DOHH2 (cell line): ENCODE results near the gene GPR142.

ENCODE experiments used
- H3F3A ChIP-seq: fragments of 200-600 bp; sonication (generic), shearing (Covaris generic); 2 replicates; pipeline ENCODE4 v1.6.0; 2016; ENCODE audit warnings: antibody characterized with exemption, mild to moderate bottlenecking; ENCODE audit not compliant: control insufficient read depth, insufficient read depth
- H3K27ac ChIP-seq: fragments of 200-600 bp; sonication (generic); 2 replicates; pipeline ENCODE4 v1.5.1; 2014; ENCODE audit warnings: low read depth, mild to moderate bottlenecking, low read length, moderate library complexity
- H3K27me3 ChIP-seq: fragments of 200-600 bp; sonication (generic); 2 replicates; pipeline ENCODE4 v1.6.1; 2014; ENCODE audit warnings: mild to moderate bottlenecking, low read length, mixed read lengths; ENCODE audit not compliant: control insufficient read depth
- H3K36me3 ChIP-seq: fragments of 200-600 bp; sonication (generic); 2 replicates; pipeline ENCODE4 v1.6.1; 2014; ENCODE audit warnings: mild to moderate bottlenecking, low read length, moderate library complexity, mixed read lengths; ENCODE audit not compliant: control insufficient read depth
- H3K4me1 ChIP-seq: fragments of 200-600 bp; sonication (generic); 2 replicates; pipeline ENCODE4 v1.6.1; 2014; ENCODE audit warnings: mild to moderate bottlenecking, low read length, mixed read lengths; ENCODE audit not compliant: control insufficient read depth
- H3K4me2 ChIP-seq: fragments of 200-600 bp; sonication (generic); 2 replicates; pipeline ENCODE4 v1.6.0; 2014; ENCODE audit warnings: mild to moderate bottlenecking, low read length, moderate library complexity
- H3K4me3 ChIP-seq: fragments of 200-600 bp; sonication (generic); 2 replicates; pipeline ENCODE4 v1.5.1; 2014; ENCODE audit warnings: mild to moderate bottlenecking, low read length, mixed read lengths
- H3K79me2 ChIP-seq: fragments of 200-600 bp; sonication (generic); 2 replicates; pipeline ENCODE4 v1.6.1; 2014; ENCODE audit warnings: mild to moderate bottlenecking, low read length, mixed read lengths; ENCODE audit not compliant: control insufficient read depth
- H3K9me2 ChIP-seq: fragments of 200-600 bp; sonication (generic); replicated peaks from 2 replicates; pipeline ENCODE4 v1.6.1; 2014; ENCODE audit warnings: mild to moderate bottlenecking, low read length, mixed read lengths; ENCODE audit not compliant: control insufficient read depth
- H3K9me3 ChIP-seq: fragments of 200-600 bp; sonication (generic); 2 replicates; pipeline ENCODE4 v1.6.1; 2014; ENCODE audit warnings: antibody characterized with exemption, low read length, mixed read lengths; ENCODE audit not compliant: control insufficient read depth, insufficient read depth
- H4K20me1 ChIP-seq: fragments of 200-600 bp; sonication (generic); 2 replicates; pipeline ENCODE4 v1.6.0; 2014; ENCODE audit warnings: low read depth, mild to moderate bottlenecking, antibody characterized with exemption, low read length, moderate library complexity; ENCODE audit not compliant: control insufficient read depth, insufficient read depth
- CTCF ChIP-seq: fragments of 200-600 bp; sonication (generic); IDR thresholded peaks from one replicate; pipeline ENCODE4 v1.5.1; 2014; ENCODE audit warnings: antibody characterized with exemption, mild to moderate bottlenecking, low read depth, low read length; ENCODE audit not compliant: poor library complexity, severe bottlenecking
- EZH2phosphoT487 ChIP-seq: fragments of 200-600 bp; sonication (generic); IDR thresholded peaks from 2 replicates; pipeline ENCODE4 v1.6.1; 2017; ENCODE audit warnings: borderline replicate concordance, mild to moderate bottlenecking, antibody characterized with exemption, low read length, moderate library complexity, mixed read lengths

Gene GPR142

GRCh38 chr17:74393346-74393942 lies 26.1 kb downstream of the GPR142 start:
- Histone ChIP-seq H3K4me3 (no peak overlapping the region), H3K27me3 (no peaks in the 10 kb centered on the region), H3K79me2 (no peaks in the 10 kb centered on the region), H3K9me2 (no peaks in the 10 kb centered on the region), H4K20me1 (no peaks in the 10 kb centered on the region), H3K4me2 (no peak overlapping the region), H3K4me1 (no peaks in the 10 kb centered on the region), H3F3A (no peaks in the 10 kb centered on the region), H3K27ac (no peak overlapping the region), H3K9me3 (no peaks in the 10 kb centered on the region), H3K36me3 (no peaks in the 10 kb centered on the region)
- TF ChIP-seq CTCF, result no peak
- TF ChIP-seq EZH2phosphoT487, result no peak

- Histone ChIP-seq H3K27me3 (no peaks in the 10 kb centered on the region), H3K4me1 (no peaks in the 10 kb centered on the region), H3K27ac (no peak overlapping the region), H3F3A (no peaks in the 10 kb centered on the region), H3K79me2 (no peaks in the 10 kb centered on the region), H3K4me3 (no peak overlapping the region), H3K9me2 (no peaks in the 10 kb centered on the region), H3K36me3 (no peaks in the 10 kb centered on the region), H3K9me3 (no peaks in the 10 kb centered on the region), H4K20me1 (no peaks in the 10 kb centered on the region), H3K4me2 (no peak overlapping the region)
- no peak for TF ChIP-seq EZH2phosphoT487
- TF ChIP-seq CTCF, result no peak
Observed at GRCh38 chr17:74394275-74394950, 27.1 kb downstream of the GPR142 start.

GRCh38 chr17:74394977-74395376 lies 27.7 kb downstream of the GPR142 start:
- H3K4me3 ChIP-seq, result no peak overlapping the region
- no peaks in the 10 kb centered on the region for H3K27me3 ChIP-seq
- no peaks in the 10 kb centered on the region for H3K36me3 ChIP-seq
- H3K9me3 ChIP-seq, result no peaks in the 10 kb centered on the region
- H4K20me1 ChIP-seq, result no peaks in the 10 kb centered on the region
- H3K4me1 ChIP-seq, result no peaks in the 10 kb centered on the region
- H3F3A ChIP-seq, result no peaks in the 10 kb centered on the region
- H3K4me2 ChIP-seq, result no peak overlapping the region
- no peaks in the 10 kb centered on the region for H3K9me2 ChIP-seq
- TF ChIP-seq EZH2phosphoT487 (no peak), CTCF (no peak)
- no peaks in the 10 kb centered on the region for H3K79me2 ChIP-seq
- no peak overlapping the region for H3K27ac ChIP-seq
